Head of caudate nucleus (tissue), 42 donors: Measurements from ENCODE around the gene ZNF208.
A peak's percentile ranks its signal among the peaks of the same experiment; 100 is the strongest.
"Not testable (repeated sequence)": the region's sequence is repeated elsewhere in the genome, so short reads cannot be mapped to it uniquely, and the experiment has no call there.

ENCODE experiments used
- DNase-seq, 42 donors: peaks; one replicate each; pipeline versions ENCODE4 v3.0.0 to v3.0.0-alpha.2; 2020 to 2021; ENCODE audit warnings: mixed read lengths in 7 of 42
- intact Hi-C: fragments of 100-400 bp; cut with DNase I; formaldehyde crosslinking; loops from one replicate; pipeline ENCODE4 v1.15.0; 2022

Gene ZNF208

GRCh38 chr19:21891086-21891485, 119.7 kb downstream of the ZNF208 start:
- no peak for DNase-seq
- intact Hi-C loops: no loop called here

GRCh38 chr19:21890017-21890416, 120.7 kb downstream of the ZNF208 start:
- intact Hi-C loops: not testable (repeated sequence)

GRCh38 chr19:21885516-21885915, 125.2 kb downstream of the ZNF208 start:
- DNase-seq, intact Hi-C loops: not testable (repeated sequence)

More at GRCh38 chr19:21890017-21890416, 120.7 kb downstream of the ZNF208 start:
- peak in 36 of 42 donors; percentile 3 to 69 (median 42) for DNase-seq

- intact Hi-C loops, DNase-seq: not testable (repeated sequence)
These were observed 126.0 kb downstream of the ZNF208 start for GRCh38 chr19:21884786-21885185.

DNA sequence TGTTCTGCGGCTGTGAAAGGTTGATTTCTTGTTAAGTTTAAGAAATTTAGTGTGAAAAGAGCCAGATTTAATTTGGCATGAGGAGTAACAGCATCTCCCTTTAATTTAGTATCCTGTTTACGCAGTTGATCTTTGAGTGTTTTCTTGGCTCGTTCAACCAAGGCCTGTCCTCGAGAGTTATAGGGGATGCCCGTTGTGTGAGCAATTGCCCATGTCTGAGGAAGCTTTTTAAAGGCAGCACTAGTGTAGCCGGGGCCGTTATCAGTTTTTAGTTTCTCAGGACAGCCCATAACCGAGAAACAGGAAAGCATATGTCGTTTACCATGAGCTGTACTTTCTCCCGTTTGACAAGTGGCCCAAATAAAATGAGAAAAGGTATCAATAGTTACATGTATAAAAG, 127.2 kb downstream of the ZNF208 start:
- intact Hi-C loops: no loop called here
- no peak for DNase-seq
